ENCODE data around the gene MACROD2.

DNA sequence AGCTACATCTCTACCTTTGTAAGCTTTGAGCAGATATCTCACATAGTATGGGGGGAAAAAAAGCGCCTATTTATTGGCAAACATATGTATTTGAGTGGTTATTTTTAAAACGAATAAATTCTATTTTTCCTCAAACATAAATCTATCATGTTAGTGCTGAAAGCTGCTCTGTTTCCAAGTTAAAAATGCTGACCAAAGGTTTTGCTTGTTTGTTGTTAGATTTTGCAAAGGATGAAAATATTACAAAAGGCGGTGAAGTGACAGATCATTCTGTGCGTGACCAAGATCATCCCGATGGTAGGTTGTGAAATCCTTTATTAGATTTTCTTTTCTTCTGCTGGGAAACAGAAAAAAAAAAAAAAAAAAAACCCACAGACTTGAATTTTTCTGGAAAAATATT lies 1972.0 kb downstream of the MACROD2 start:
- no peak for TF ChIP-seq POLR2A (IDR thresholded peaks at IDR 0.05)
- TF ChIP-seq, protein P1, sequence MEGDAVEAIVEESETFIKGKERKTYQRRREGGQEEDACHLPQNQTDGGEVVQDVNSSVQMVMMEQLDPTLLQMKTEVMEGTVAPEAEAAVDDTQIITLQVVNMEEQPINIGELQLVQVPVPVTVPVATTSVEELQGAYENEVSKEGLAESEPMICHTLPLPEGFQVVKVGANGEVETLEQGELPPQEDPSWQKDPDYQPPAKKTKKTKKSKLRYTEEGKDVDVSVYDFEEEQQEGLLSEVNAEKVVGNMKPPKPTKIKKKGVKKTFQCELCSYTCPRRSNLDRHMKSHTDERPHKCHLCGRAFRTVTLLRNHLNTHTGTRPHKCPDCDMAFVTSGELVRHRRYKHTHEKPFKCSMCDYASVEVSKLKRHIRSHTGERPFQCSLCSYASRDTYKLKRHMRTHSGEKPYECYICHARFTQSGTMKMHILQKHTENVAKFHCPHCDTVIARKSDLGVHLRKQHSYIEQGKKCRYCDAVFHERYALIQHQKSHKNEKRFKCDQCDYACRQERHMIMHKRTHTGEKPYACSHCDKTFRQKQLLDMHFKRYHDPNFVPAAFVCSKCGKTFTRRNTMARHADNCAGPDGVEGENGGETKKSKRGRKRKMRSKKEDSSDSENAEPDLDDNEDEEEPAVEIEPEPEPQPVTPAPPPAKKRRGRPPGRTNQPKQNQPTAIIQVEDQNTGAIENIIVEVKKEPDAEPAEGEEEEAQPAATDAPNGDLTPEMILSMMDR (IDR thresholded peaks at IDR 0.05) = no peak

Data from body of pancreas (tissue), 4 donors.